Measurements from ENCODE around the gene GREM1. TPM values are rescaled to one million over a fixed set of nuclear protein-coding genes. Genes with fewer than 3 reads are reported as not detected.

The GREM1 gene
- total and polyA plus RNA-seq, 5 donors: 0.11 to 0.56 (median 0.20) TPM

DNA sequence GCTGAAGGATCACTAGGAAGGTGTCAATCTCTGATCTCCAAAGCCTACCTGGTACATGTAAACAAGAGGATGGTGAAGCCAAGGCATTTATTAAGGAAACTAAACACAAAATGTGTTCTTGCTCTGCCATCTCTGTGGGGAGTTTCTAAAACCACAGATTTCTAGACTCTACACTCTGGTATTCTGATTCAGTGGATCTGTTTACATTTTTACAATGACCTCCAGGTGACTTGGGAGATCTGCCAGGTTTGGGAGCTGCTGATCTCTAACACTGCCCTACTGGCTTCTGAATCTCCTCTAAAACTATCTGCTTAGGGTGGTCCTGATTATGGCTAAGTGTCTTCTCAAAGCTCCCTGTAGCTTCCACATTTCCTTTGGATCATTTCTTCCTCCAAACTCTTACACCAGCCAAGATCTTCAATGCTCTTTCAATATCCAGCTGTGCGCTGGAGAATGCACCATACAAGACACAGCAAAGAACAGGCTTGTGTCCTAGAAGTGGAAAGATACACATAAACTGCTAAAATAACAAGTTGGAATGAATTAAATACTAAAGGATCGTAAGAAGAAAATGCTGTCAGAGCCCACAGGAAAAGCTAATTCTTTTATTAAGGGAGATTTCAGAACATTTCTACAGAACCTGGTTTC is 72.7 kb downstream of the GREM1 start:
- no peak overlapping the region for H3K27ac ChIP-seq (ENCODE audit: low read length)
- H3K9me3 ChIP-seq (ENCODE audit: control insufficient read depth, low read length): no peaks in the 10 kb centered on the region
- no peak for DNase-seq
- H3K4me1 ChIP-seq (ENCODE audit: control insufficient read depth, insufficient read depth, low read length): no peaks in the 10 kb centered on the region
- no peak for ATAC-seq
- no peaks in the 10 kb centered on the region for H3K27me3 ChIP-seq (ENCODE audit: control insufficient read depth, insufficient read depth)
- H3K4me3 ChIP-seq (ENCODE audit: low read length): no peak overlapping the region
- intact Hi-C loops (cut with DNase I): no loop called here
- WGBS: 81% methylated on average over 2 of the region's 2 CpGs

DNA sequence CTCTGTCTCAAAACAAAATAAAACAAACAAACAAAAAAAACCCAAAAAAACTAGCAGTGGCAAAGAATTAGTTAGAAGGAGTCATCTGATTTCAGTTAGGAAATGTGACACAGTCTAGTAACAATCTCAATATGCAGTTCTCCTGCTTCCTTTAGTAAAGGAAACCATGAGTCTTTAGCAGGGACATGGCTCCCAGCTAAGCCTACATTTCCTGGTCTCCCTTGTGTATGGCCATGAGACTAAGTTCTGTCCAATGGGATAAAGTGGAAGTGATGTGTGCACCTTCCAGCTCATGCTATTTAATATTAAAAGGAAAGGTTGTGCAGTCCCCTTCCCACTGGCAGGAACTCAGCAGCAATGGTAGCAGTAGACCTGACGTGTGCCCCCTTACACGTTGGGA is 74.6 kb downstream of the GREM1 start:
- 58% methylated on average over 2 of the region's 2 CpGs for WGBS
- no peak overlapping the region for H3K27ac ChIP-seq (ENCODE audit: low read length)
- H3K4me3 ChIP-seq (ENCODE audit: low read length): no peak overlapping the region
- H3K4me1 ChIP-seq (ENCODE audit: control insufficient read depth, insufficient read depth, low read length): no peaks in the 10 kb centered on the region
- no peaks in the 10 kb centered on the region for H3K27me3 ChIP-seq (ENCODE audit: control insufficient read depth, insufficient read depth)
- no peaks in the 10 kb centered on the region for H3K9me3 ChIP-seq (ENCODE audit: control insufficient read depth, low read length)
- DNase-seq: no peak
- ATAC-seq: no peak
- intact Hi-C loops (cut with DNase I): no loop called here

Other genes with a start within 250 kb of the GREM1 start
- gene GOLGA8N, start 124.5 kb upstream of the GREM1 start, total RNA-seq: 10 to 100 TPM in 3 of 4 donors, 1 to 10 TPM in 1; 7.5 to 13.9 (median 11.0) TPM
- gene GOLGA8N, start 124.5 kb upstream of the GREM1 start, polyA plus RNA-seq: 7.9 TPM
- 1 to 10 TPM; 1.4 to 3.3 (median 2.6) TPM for gene ARHGAP11A, start 102.5 kb upstream of the GREM1 start, total RNA-seq
- 0.54 TPM for gene ARHGAP11A, start 102.5 kb upstream of the GREM1 start, polyA plus RNA-seq
- gene SCG5, start 76.3 kb upstream of the GREM1 start, total RNA-seq: under 1 TPM in 3 of 4 donors, not detected in 1; 0.37 to 0.68 (median 0.47) TPM
- gene SCG5, start 76.3 kb upstream of the GREM1 start, polyA plus RNA-seq: 0.48 TPM

Data from right cardiac atrium (tissue), 5 donors.